Erythroblast (primary cell): Measurements from ENCODE around the gene FAM110D.

Experiments used
- DNase-seq, 2 experiments: peaks; one replicate each; lab custom pipeline; 2025; lab: John Stamatoyannopoulos, UW
- GATA1 ChIP-seq: IDR thresholded peaks from 2 replicates; pipeline ENCODE4 v1.6.1; 2011; ENCODE audit warnings: low read depth, mild to moderate bottlenecking, control low read depth, low read length, moderate library complexity
- POLR2A ChIP-seq: IDR thresholded peaks from 2 replicates; pipeline ENCODE4 v1.6.1; 2011; ENCODE audit warnings: mild to moderate bottlenecking, low read length

Gene FAM110D

DNA sequence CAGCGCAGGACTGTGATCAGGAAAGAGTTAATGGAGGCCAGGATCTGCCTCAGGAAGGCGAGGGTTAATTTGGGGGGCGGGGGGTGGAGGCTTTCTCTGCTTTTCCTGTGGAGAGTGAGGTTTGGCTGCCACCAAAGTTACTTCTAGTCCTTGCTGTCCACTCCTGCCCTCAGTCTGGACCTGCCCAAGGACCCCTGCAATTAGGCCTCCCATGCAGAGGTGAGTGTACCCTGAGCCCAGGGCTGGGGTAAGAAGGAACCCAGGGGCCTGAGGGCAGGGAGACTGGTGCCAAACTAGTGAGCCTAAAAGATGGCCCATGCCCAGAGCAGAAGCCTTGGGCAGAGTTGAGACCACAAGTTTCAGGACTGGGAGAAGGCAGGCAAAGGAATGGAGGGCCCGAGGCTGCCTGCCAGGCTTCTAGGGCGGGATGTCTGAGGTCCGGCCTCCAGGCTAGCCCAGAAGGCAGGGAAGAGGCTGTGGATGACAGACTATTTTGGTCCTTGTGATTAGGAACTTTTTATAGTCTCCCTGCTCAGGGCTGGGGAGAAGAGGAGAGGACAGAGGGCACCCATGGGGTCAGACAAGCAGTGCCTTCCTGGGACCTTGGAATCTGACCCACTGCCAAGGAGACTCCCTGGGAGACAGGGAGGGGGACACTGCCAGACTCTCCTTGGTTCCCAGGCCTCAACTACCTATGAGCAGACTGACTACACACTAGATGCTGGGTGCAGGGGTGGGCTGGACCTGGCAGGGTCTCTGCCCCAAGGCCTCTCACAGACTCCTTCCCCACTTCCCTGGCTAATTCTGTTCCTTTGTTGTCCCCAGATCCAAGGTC is at the start of gene FAM110D:
TSS of gene FAM110D (plus strand) at position 172 of the 835 bp plus-strand sequence. CDS start 2,213 bp downstream, outside the sequence.
- DNase-seq = no peak

GRCh38 chr1:26109229-26110164 is 49.4 kb upstream of the FAM110D start:
- TF ChIP-seq POLR2A (no peak), GATA1 (no peak)

More for the DNA sequence above, at the start of gene FAM110D:
- TF ChIP-seq POLR2A (no peak), GATA1 (no peak)

GRCh38 chr1:26110731-26111529 is 47.9 kb upstream of the FAM110D start:
- peak; percentile 90 to 93 for DNase-seq

More at GRCh38 chr1:26109229-26110164, 49.4 kb upstream of the FAM110D start:
- DNase-seq = peak in 1 of 2 experiments; percentile 49

DNA sequence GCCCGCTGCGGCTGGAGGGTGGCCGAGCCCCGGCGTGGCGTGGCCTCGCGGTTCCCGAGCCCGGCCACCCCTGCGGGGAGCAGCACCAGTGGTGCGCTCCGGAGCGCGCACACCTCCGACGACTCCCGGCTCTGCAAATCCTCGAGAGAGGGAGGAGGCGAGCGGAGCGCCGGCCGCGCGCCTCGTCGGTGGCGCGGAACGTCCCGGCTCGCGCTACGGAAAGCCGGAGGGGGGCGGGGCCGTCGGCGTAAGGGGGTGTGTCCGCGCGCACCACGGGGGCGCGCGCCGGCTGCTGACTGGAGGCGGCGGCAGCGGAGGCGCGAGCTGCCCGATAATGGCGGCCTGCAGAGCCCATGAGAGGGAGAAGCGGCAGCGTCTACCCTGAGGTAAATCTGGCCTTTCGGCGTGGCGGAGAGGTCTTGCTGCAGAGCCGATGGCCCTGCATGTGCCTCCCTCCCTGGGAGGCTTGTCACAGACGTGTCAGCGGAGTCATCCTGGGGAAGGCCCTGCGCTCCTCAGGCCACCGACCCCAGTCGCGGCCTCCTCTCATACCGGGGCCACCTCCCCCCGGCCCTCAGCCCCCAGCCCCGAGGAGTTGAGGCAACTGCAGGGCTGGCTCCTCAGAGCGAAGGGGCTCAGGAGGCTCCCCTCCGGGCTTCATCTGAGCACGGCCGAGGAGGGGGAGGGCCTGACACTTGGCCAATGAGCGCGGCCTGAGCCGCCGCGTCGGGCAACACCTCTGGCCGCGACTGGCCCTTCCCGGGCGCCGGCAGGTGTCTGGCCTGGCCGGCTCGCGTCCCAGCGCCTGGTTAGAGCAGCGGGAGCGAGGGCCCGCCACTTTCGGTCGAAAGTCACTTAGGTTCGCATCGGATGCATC is 47.1 kb upstream of the FAM110D start, which contains the start of gene PDIK1L:
TSS of gene PDIK1L (plus strand) at position 295 of the 877 bp plus-strand sequence. CDS start 2,485 bp downstream, outside the sequence.
- peak; percentile 94 for TF ChIP-seq POLR2A
- TF ChIP-seq GATA1 = no peak
- peak; percentile 98 to 99 for DNase-seq

More at GRCh38 chr1:26110731-26111529, 47.9 kb upstream of the FAM110D start:
- TF ChIP-seq POLR2A = peak; percentile 58
- no peak for TF ChIP-seq GATA1

DNA sequence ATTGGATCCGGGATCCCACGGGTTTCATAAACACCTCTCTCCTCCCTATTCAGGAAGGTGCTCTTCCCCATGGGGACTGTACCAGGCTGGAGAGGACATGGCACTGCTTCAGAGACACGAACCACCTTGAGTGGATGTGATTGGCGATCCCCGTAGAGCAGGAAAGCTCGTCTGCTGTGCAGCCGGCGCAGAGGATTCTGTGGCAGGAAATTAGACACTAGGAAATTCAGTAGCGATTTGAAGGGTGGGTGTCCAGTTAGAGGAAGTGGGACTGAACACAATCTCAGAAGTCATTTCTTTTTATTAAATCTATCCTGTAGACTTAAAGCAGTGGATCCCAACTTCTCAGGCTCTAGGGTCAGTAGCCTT is 46.5 kb upstream of the FAM110D start:
- no peak for TF ChIP-seq POLR2A
- no peak for TF ChIP-seq GATA1
- DNase-seq = no peak

DNA sequence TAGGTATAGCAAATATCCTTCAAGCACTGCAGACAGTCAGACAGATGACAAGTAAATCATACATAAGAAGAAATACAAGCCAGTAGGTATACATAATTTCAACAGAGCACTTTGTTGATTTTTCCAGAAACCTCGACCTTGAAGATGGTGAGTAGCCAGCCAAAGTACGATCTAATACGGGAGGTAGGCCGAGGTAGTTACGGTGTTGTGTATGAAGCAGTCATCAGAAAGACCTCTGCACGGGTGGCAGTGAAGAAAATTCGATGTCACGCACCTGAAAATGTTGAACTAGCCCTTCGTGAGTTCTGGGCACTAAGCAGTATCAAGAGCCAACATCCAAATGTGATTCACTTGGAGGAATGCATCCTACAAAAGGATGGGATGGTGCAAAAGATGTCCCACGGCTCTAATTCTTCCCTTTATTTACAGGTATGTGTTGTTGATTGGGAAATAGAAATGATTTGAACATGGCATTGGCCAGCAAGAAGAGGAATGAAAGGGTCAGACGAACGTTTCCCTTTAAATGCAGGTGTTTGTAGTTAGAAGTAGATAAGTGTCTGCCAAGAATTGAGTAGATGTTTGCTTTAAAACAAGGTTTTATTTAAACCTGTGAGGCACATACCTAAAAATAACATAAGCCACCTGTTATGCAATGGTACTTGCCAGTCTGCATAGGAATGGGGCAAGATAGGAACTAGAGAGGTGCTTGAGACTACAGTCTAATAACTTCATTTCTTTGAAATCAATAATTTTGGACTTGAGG is 44.5 kb upstream of the FAM110D start:
- DNase-seq = peak in 1 of 2 experiments; percentile 24
- TF ChIP-seq POLR2A (no peak), GATA1 (no peak)

- no peak for TF ChIP-seq GATA1
- TF ChIP-seq POLR2A = no peak
- DNase-seq = no peak
These were observed 38.8 kb upstream of the FAM110D start for GRCh38 chr1:26119892-26120608.

DNA sequence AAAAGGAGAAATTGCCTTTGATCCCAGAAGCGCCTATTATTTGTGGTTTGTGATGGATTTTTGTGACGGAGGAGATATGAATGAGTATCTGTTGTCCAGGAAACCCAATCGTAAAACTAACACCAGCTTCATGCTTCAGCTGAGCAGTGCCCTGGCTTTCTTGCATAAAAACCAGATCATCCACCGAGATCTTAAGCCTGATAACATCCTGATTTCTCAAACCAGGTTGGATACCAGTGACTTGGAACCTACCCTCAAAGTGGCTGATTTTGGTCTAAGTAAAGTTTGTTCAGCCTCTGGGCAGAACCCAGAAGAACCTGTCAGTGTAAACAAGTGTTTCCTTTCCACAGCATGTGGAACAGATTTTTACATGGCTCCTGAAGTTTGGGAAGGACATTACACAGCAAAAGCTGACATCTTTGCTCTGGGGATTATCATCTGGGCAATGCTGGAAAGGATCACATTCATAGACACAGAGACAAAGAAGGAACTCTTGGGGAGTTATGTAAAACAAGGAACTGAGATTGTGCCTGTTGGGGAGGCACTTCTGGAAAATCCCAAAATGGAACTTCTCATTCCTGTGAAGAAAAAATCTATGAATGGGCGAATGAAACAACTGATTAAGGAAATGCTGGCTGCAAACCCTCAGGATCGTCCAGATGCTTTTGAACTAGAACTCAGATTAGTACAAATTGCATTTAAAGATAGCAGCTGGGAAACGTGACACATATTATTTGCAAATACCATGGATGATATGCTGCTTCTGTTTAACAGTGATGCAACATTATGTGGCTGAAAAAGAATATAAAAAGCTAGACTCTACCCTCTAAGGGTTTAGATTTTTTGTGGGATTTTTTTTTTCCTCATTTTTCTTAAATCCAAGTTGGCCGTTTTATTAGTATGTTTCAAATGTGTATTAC is 36.8 kb upstream of the FAM110D start:
- TF ChIP-seq POLR2A = no peak
- no peak for TF ChIP-seq GATA1
- DNase-seq = peak; percentile 89

GRCh38 chr1:26122988-26123973 is 35.6 kb upstream of the FAM110D start:
- TF ChIP-seq GATA1 = peak; percentile 19
- TF ChIP-seq POLR2A = peak; percentile 65
- peak; percentile 93 for DNase-seq
